DMS79 treated with DMSO at 0.1 percent for 48 hours (cell line): ENCODE results near the gene GPC6.

Experiments used
- DNase-seq: peaks from one replicate; lab custom pipeline; 2025; lab: John Stamatoyannopoulos, UW

The GPC6 gene

GRCh38 chr13:94413598-94413944 is 1187.0 kb downstream of the GPC6 start:
- DNase-seq = peak; percentile 72

- peak; percentile 85 for DNase-seq
Measured at GRCh38 chr13:94414141-94414540, 1187.5 kb downstream of the GPC6 start.

GRCh38 chr13:94414708-94415107 is 1188.1 kb downstream of the GPC6 start:
- no peak for DNase-seq

GRCh38 chr13:94415500-94416237 is 1189.1 kb downstream of the GPC6 start:
- DNase-seq = peak; percentile 100

- peak; percentile 95 for DNase-seq
Measured at GRCh38 chr13:94416454-94417080, 1190.0 kb downstream of the GPC6 start.

- DNase-seq = no peak
Measured at GRCh38 chr13:94417294-94417693, 1190.7 kb downstream of the GPC6 start.

GRCh38 chr13:94419304-94419924 is 1192.8 kb downstream of the GPC6 start:
- DNase-seq = no peak

GRCh38 chr13:94419925-94420305 is 1193.3 kb downstream of the GPC6 start:
- DNase-seq = no peak

- DNase-seq = no peak
Measured at GRCh38 chr13:94427313-94427953, 1200.8 kb downstream of the GPC6 start.

- DNase-seq = no peak
Measured at GRCh38 chr13:94431574-94431973, 1205.0 kb downstream of the GPC6 start.

- peak; percentile 48 for DNase-seq
Measured at GRCh38 chr13:94431987-94432386, 1205.4 kb downstream of the GPC6 start.

GRCh38 chr13:94433055-94433961 is 1206.7 kb downstream of the GPC6 start:
- DNase-seq = peak; percentile 96

- DNase-seq = peak; percentile 91
Measured at GRCh38 chr13:94435604-94436226, 1209.1 kb downstream of the GPC6 start.

- DNase-seq = no peak
Measured at GRCh38 chr13:94444826-94445225, 1218.2 kb downstream of the GPC6 start.

GRCh38 chr13:94454334-94454733 is 1227.7 kb downstream of the GPC6 start:
- DNase-seq = no peak

- no peak for DNase-seq
Measured at GRCh38 chr13:94454906-94455305, 1228.3 kb downstream of the GPC6 start.

- DNase-seq = no peak
Measured at GRCh38 chr13:94455414-94455813, 1228.8 kb downstream of the GPC6 start.
